ENCODE results near the gene DCDC2C.

DCDC2C gene

GRCh38 chr2:3776311-3776710, 72.9 kb downstream of the DCDC2C start:
- TF ChIP-seq REST (IDR thresholded peaks at IDR 0.05; ENCODE audit: insufficient read depth in 1 of 2, low read depth in 2 of 2, low read length in 2 of 2) (no peak), SIN3A (IDR thresholded peaks at IDR 0.05; ENCODE audit: borderline replicate concordance, insufficient read depth, low read length) (no peak), TAF1 (IDR thresholded peaks at IDR 0.05; ENCODE audit: borderline replicate concordance, insufficient read depth, low read length) (no peak), POLR2AphosphoS5 (IDR thresholded peaks at IDR 0.05; ENCODE audit: low read depth, low read length) (no peak), FOXP2 (optimal IDR thresholded peaks at IDR 0.05; ENCODE audit: borderline replicate concordance, extremely low read depth, extremely low read length, insufficient read depth) (no peak)

- TF ChIP-seq REST (IDR thresholded peaks at IDR 0.05; ENCODE audit: insufficient read depth in 1 of 2, low read depth in 2 of 2, low read length in 2 of 2) (no peak), SIN3A (IDR thresholded peaks at IDR 0.05; ENCODE audit: borderline replicate concordance, insufficient read depth, low read length) (no peak), POLR2AphosphoS5 (IDR thresholded peaks at IDR 0.05; ENCODE audit: low read depth, low read length) (no peak), FOXP2 (optimal IDR thresholded peaks at IDR 0.05; ENCODE audit: borderline replicate concordance, extremely low read depth, extremely low read length, insufficient read depth) (no peak)
Measured at GRCh38 chr2:3777966-3778365, 74.6 kb downstream of the DCDC2C start.

GRCh38 chr2:3778851-3779495, 75.6 kb downstream of the DCDC2C start:
- no peak for TF ChIP-seq REST (IDR thresholded peaks at IDR 0.05; ENCODE audit: insufficient read depth in 1 of 2, low read depth in 2 of 2, low read length in 2 of 2)
- TF ChIP-seq FOXP2 (optimal IDR thresholded peaks at IDR 0.05; ENCODE audit: borderline replicate concordance, extremely low read depth, extremely low read length, insufficient read depth): no peak
- no peak for TF ChIP-seq SIN3A (IDR thresholded peaks at IDR 0.05; ENCODE audit: borderline replicate concordance, insufficient read depth, low read length)
- no peak for TF ChIP-seq POLR2AphosphoS5 (IDR thresholded peaks at IDR 0.05; ENCODE audit: low read depth, low read length)
- TF ChIP-seq TAF1 (IDR thresholded peaks at IDR 0.05; ENCODE audit: borderline replicate concordance, insufficient read depth, low read length): no peak

- TF ChIP-seq REST (IDR thresholded peaks at IDR 0.05; ENCODE audit: insufficient read depth in 1 of 2, low read depth in 2 of 2, low read length in 2 of 2) (no peak), FOXP2 (optimal IDR thresholded peaks at IDR 0.05; ENCODE audit: borderline replicate concordance, extremely low read depth, extremely low read length, insufficient read depth) (no peak), TAF1 (IDR thresholded peaks at IDR 0.05; ENCODE audit: borderline replicate concordance, insufficient read depth, low read length) (no peak), SIN3A (IDR thresholded peaks at IDR 0.05; ENCODE audit: borderline replicate concordance, insufficient read depth, low read length) (no peak), POLR2AphosphoS5 (IDR thresholded peaks at IDR 0.05; ENCODE audit: low read depth, low read length) (no peak)
Measured at GRCh38 chr2:3779496-3780049, 76.2 kb downstream of the DCDC2C start.

Data from PFSK-1 (cell line).